SK-N-SH treated with all-trans-retinoic acid at 6 μM for 48 hours (cell line): ENCODE measurements around the gene ZFP82.

Source experiments
- ISL1 ChIP-seq: fragments of 250-450 bp; sonication (Bioruptor Pico); IDR thresholded peaks from 2 replicates; pipeline ENCODE4 v2.1.2; 2022; ENCODE audit warnings: mild to moderate bottlenecking, moderate library complexity
- PPARA ChIP-seq: fragments of 250-450 bp; sonication (Bioruptor Pico); IDR thresholded peaks from 2 replicates; pipeline ENCODE4 v1.5.0; 2020; ENCODE audit warnings: mild to moderate bottlenecking, borderline replicate concordance
- ZC3H10 ChIP-seq: fragments of 250-450 bp; sonication (Bioruptor Pico); IDR thresholded peaks from 2 replicates; pipeline ENCODE4 v1.5.1; 2021; ENCODE audit warnings: mild to moderate bottlenecking, moderate library complexity
- ZNF565 ChIP-seq: fragments of 450-650 bp; formaldehyde crosslinking; conservative IDR thresholded peaks from 2 replicates; pipeline ENCODE4 v1.5.0; 2020; ENCODE audit warnings: low read depth, mild to moderate bottlenecking, moderate library complexity

GRCh38 chr19:36456831-36457230, 38.4 kb upstream of the ZFP82 start:
- TF ChIP-seq ISL1 (CRISPR knock-in tag) (no peak), ZNF565 (CRISPR knock-in tag) (no peak), PPARA (CRISPR knock-in tag) (no peak), ZC3H10 (CRISPR knock-in tag) (no peak)
